ENCODE data around the gene CAMLG. TPM values are rescaled to one million over a fixed set of nuclear protein-coding genes. Genes with fewer than 3 reads are reported as not detected.
A peak's percentile ranks its signal among the peaks of the same experiment; 100 is the strongest.

CAMLG gene
- total and polyA plus RNA-seq, 9 of the 15 experiments (the other 6 are each of a cell fraction or from before 2014, with no cell fraction given): 11.3 to 22.0 (median 16.3) TPM

GRCh38 chr5:134738133-134738962 lies at the start of gene CAMLG (continued):
- TF ChIP-seq IRF9 (tag; IDR thresholded peaks at IDR 0.05): no peak
- no peak for TF ChIP-seq ZFP36 (IDR thresholded peaks at IDR 0.05; ENCODE audit: low read depth, low read length, partially characterized antibody)
- 0 out of 2 replicates have a peak, but pooled peaks have one; percentile 32 for TF ChIP-seq HNRNPL (IDR thresholded peaks at IDR 0.05; ENCODE audit: low read depth, low read length)
- TF ChIP-seq SRF (CRISPR knock-in tag; IDR thresholded peaks at IDR 0.05): peak in 1 of 2 experiments; percentile 69; a peak in 2 of 4 replicates
- no peak for TF ChIP-seq DACH1 (IDR thresholded peaks at IDR 0.05; ENCODE audit: partially characterized antibody)
- peak; percentile 67 for TF ChIP-seq ZNF740 (CRISPR knock-in tag; IDR thresholded peaks at IDR 0.05)
- TF ChIP-seq ZNF740 (tag; IDR thresholded peaks at IDR 0.05): no peak
- TF ChIP-seq KLF10 (CRISPR knock-in tag; IDR thresholded peaks at IDR 0.05): no peak
- TF ChIP-seq MCM7 (IDR thresholded peaks at IDR 0.05): no peak
- peak; percentile 43; the same call in 1 of the 2 replicates for TF ChIP-seq TCF7 (IDR thresholded peaks at IDR 0.05; ENCODE audit: borderline replicate concordance)
- peak; percentile 74; the same call in 1 of the 2 replicates for TF ChIP-seq AFF4 (CRISPR knock-in tag; IDR thresholded peaks at IDR 0.05)
- no peak; a peak in 2 of 4 replicates for TF ChIP-seq SIN3A (IDR thresholded peaks at IDR 0.05; ENCODE audit: borderline replicate concordance in 2 of 2, control insufficient read depth in 1 of 2, low read depth in 2 of 2, low read length in 2 of 2)
- peak; percentile 97 for TF ChIP-seq MTA1 (IDR thresholded peaks at IDR 0.05; ENCODE audit: borderline replicate concordance)
- peak; percentile 83 for TF ChIP-seq E2F4 (CRISPR knock-in tag; IDR thresholded peaks at IDR 0.05; ENCODE audit: low read depth)
- no peak for TF ChIP-seq ZNF507 (tag; conservative IDR thresholded peaks at IDR 0.05)
- TF ChIP-seq ZNF311 (CRISPR knock-in tag; IDR thresholded peaks at IDR 0.05): 0 out of 2 replicates have a peak, but pooled peaks have one; percentile 20
- TF ChIP-seq SNRNP70 (optimal IDR thresholded peaks at IDR 0.05; ENCODE audit: low read depth, low read length): no peak
- TF ChIP-seq ZNF717 (CRISPR knock-in tag; IDR thresholded peaks at IDR 0.05): no peak
- no peak for TF ChIP-seq BRF1 (IDR thresholded peaks at IDR 0.05; ENCODE audit: borderline replicate concordance, extremely low read depth, insufficient read length)
- TF ChIP-seq ZNF197 (CRISPR knock-in tag; IDR thresholded peaks at IDR 0.05; ENCODE audit: low read depth): 0 out of 2 replicates have a peak, but pooled peaks have one; percentile 36

All from K562 (cell line).